Breast epithelium (tissue), 3 donors: Measurements from ENCODE around the gene COL6A1.

Experiments used
- POLR2A ChIP-seq: fragments of 450-650 bp; IDR thresholded peaks from one replicate; pipeline ENCODE4 v1.6.1; 2016; ENCODE audit warnings: antibody characterized with exemption, mild to moderate bottlenecking, moderate library complexity
- POLR2AphosphoS5 ChIP-seq, 3 donors: sonication (generic); formaldehyde crosslinking; IDR thresholded peaks; one replicate each; pipeline ENCODE4 v1.6.1; 2017; ENCODE audit warnings: antibody characterized with exemption in 3 of 3
- TF ChIP-seq, protein P1 (sequence below), 3 donors: fragments of 450-650 bp; IDR thresholded peaks; one replicate each; pipeline ENCODE4 v1.5.1; 2016 to 2017; ENCODE audit warnings: antibody characterized with exemption in 3 of 3, mild to moderate bottlenecking in 3 of 3, moderate library complexity in 3 of 3

DNA sequence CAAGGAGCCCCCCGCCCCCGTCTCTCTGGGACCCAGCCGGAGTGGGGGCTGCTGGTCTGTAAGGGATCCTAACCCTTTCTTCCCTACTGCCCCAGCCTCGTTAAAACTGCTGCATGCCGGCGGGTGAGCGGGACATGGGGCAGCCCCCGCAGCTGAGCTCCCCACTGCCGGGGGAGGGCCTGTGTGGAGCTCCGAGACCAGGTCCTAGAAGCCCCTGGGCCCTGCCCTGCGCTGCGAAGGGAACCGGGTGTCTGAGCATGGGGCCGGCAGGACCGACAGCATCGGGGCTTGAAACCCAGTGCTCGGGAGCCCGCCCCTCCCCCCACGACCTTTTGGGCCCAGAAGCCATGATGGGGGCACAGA is 9.2 kb upstream of the COL6A1 start:
- TF ChIP-seq, protein P1, sequence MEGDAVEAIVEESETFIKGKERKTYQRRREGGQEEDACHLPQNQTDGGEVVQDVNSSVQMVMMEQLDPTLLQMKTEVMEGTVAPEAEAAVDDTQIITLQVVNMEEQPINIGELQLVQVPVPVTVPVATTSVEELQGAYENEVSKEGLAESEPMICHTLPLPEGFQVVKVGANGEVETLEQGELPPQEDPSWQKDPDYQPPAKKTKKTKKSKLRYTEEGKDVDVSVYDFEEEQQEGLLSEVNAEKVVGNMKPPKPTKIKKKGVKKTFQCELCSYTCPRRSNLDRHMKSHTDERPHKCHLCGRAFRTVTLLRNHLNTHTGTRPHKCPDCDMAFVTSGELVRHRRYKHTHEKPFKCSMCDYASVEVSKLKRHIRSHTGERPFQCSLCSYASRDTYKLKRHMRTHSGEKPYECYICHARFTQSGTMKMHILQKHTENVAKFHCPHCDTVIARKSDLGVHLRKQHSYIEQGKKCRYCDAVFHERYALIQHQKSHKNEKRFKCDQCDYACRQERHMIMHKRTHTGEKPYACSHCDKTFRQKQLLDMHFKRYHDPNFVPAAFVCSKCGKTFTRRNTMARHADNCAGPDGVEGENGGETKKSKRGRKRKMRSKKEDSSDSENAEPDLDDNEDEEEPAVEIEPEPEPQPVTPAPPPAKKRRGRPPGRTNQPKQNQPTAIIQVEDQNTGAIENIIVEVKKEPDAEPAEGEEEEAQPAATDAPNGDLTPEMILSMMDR (IDR thresholded peaks at IDR 0.05), result no peak
- TF ChIP-seq POLR2A (no peak), POLR2AphosphoS5 (IDR thresholded peaks at IDR 0.05) (no peak)
